HG02588 (cell line): Measurements from ENCODE around the gene FLNA.
"Not testable (repeated sequence)": the region's sequence is repeated elsewhere in the genome, so short reads cannot be mapped to it uniquely, and the experiment has no call there.

Source experiments
- ATAC-seq: cut with Tn5 transposase; IDR thresholded peaks from one replicate; pipeline ENCODE4 v1.9.1; 2021; ENCODE audit warnings: mild to moderate bottlenecking, moderate library complexity; ENCODE audit not compliant: unreplicated experiment

FLNA gene

DNA sequence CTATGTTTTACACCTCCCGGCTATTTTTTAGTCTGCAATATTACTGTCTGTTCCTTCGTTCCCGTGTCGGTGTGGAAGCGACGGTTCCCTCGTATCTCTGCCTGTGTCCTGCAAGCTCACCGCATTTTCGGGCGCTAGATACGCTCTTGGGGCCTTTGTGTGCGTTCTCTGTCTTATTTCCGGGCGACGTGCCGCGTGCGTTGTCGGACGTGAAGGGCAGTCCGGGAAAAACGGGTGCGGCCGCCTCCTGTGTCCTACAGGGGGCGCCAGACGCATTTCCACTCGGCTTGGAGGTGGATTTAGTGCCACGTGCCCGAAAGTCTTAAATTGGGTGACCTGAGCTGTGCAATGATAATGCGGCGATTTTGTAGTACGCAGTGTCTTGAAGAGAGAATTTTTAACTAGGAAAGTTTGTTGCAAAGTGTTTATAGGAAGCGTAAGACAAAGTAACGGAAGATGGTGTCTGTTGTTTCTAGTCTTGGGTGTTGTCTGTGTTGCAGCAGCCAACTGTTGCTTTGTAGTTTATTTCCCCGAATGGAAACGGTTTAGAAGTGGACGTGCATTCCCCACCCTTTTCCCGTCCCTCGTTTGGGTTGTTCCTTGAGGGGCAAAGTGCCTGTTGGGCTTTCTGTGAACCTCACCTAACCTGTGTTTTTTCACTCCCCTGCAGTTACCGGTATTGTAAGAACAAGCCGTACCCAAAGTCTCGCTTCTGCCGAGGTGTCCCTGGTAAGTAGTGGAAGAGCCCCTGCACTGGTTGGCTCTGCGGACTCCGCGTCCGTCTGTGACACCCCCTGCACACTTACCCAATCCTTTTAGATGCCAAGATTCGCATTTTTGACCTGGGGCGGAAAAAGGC is 24.5 kb upstream of the FLNA start:
- peak; percentile 26 for ATAC-seq

DNA sequence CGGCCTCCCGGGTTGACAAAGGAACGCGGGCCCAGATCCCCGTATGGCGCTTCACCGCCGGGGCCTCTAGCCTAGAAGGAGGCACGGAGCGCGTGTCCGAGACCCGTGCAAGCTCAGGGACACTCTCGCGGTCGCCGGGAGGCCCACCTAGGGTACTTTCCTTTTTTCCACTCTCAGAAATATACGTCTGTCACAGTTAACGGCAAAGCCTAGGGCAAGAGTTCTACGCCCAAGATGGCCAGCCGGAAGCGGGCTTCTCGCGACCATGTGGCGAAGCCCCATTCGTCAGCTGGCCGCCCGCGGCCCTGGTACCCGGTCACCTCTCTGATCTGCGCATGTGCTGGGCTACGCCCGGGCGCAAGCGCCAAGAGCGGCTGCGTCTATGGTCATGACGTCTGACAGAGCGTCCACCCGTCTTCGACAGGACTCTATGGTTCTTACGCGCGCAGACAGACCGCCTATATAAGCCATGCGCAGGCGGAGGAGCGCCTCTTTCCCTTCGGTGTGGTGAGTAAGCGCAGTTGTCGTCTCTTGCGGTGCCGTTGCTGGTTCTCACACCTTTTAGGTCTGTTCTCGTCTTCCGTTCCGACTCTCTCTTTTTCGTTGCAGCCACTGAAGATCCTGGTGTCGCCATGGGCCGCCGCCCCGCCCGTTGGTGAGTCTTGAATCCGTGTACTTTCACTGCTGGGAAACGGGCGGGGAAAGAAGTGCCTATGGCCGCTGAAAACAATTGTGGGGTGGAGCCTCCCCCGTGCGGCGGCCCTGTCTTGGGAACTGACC is 23.6 kb upstream of the FLNA start, which contains the start of gene RPL10:
Gene RPL10 (plus strand): TSS at position 490 of the 780 bp plus-strand sequence. CDS start 143 bp downstream, at position 633.
- ATAC-seq = peak; percentile 77

DNA sequence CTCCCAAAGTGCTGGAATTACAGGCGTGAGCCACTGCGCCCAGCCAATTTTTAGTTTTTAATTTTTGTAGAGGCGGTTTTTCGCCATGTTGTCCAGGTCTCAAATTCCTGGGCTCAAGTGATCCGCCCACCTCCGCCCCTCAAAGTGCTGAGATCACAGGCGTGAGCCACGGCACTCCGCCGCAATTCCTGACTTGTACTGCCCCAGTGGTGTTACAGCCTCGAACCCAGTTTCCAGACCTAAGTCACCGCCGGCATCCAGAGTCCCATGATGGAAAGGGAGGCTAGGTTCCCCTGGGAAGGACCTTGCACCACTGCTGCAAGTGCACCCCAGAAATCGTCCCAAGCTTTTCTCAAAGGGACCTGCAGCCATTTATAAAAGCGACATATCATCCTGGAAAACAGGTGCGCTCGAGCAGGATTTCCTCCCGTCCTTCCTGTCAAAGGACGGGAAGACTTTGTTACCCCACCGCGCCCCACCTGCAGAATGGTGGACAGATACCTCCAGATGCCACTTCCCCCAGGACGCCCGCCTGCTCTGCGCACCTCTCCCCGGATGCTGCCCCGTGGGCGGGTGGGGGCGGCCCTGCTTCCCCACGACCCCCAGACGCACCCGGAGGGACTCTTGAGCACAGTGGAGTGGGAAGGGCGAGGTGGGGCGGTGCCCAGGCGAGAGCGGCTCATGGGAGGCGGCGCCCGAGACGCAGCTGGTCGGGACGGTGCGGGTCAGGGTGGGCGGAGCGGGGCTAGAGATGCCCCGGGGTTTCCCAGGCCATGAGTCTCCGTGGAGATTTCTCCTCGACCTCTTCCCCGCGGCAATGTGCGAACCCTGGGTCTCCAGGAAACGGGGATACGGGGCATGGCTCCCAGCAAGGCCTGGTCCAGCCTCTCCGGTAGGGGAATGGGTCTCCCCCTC is 22.8 kb upstream of the FLNA start:
- peak; percentile 50 for ATAC-seq

DNA sequence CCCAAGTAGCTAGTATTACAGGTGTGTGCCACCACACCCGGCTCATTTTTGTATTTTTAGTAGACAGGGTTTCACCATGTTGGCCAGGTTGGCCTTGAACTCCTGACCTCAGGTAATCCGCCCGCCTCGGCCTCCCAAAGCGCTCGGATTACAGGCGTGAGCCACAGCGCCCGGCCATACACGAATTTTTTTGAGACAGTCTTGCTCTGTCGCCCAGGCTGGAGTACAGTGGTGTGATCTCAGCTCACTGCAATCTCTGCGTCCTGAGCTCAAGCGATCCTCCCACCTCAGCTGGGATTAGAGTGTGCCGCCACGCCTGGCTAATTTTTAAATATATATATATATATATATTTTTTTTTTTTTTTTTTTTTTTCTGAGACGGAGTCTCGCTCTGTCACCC is 21.9 kb upstream of the FLNA start:
- not testable (repeated sequence) for ATAC-seq

GRCh38 chrX:154389812-154390747 is 15.6 kb upstream of the FLNA start:
- ATAC-seq = peak; percentile 66

- ATAC-seq = not testable (repeated sequence)
Measured at GRCh38 chrX:154388649-154389048, 14.2 kb upstream of the FLNA start.

DNA sequence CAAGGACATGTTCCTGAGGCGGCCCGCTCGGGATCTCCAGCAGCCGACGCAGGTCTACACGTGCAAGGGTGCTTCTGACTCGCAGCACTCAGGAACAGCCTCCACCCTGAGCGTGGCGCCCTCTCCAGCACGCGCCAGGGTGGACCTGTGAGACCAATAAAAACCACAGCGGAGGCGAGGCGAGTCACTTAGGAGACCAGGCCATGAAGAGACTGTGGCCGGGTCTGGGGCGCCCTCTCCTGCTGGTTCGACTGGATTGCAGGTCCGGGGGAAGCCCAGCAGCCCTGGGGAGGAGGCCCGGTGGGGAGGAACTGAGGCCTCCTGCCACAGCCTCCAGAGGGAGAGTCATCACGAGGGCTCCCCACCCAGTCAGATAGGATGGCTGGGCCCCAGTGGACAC is 13.7 kb upstream of the FLNA start:
- not testable (repeated sequence) for ATAC-seq

GRCh38 chrX:154384284-154384892 is 10.0 kb upstream of the FLNA start:
- no peak for ATAC-seq

DNA sequence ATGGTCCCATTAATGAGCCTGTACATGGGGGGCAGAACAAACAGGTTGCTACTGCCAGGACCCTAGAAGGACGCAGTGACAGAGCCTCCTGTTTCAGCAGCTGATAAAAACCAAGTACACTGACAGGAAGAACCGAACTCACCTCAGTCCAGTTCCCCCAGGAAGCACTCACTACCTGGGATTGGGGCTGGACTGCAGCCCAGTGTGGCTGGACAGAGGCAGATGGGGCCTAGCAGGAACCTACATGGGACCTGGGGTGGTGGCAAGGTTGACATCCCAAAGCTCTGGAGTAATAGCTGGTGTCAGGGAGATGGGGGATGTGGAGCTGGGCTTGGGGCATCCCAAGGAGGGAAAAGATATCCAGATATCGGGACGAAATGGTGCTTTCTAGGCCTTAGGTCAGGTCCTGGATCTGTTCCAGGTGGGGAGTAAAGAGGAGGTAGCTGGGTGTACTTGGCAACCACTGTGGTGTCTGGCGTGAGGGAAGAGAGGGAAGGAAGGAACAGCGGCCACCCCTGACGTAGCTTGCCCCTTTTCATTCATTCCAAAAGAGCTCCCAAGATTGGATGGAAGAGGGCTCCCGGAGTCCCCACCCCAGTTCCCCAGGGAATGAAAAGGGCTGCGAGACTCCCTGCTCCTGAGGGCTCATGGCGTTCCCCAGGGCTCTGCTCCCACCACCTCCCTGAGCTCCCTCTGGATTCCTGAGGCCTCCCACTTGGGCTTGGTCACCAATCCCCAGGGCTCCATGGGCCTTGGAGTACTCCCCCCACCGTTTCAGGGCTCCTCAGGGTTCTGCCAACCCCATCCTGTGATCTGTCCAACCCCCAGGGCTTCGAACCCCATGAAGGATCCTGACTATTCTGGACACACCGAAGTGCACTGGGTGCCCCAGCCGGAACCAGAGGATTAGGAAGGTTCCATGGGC is 9.2 kb upstream of the FLNA start:
- no peak for ATAC-seq

GRCh38 chrX:154382483-154383069 is 8.1 kb upstream of the FLNA start:
- ATAC-seq = no peak

GRCh38 chrX:154381271-154381670 is 6.8 kb upstream of the FLNA start:
- ATAC-seq = no peak

DNA sequence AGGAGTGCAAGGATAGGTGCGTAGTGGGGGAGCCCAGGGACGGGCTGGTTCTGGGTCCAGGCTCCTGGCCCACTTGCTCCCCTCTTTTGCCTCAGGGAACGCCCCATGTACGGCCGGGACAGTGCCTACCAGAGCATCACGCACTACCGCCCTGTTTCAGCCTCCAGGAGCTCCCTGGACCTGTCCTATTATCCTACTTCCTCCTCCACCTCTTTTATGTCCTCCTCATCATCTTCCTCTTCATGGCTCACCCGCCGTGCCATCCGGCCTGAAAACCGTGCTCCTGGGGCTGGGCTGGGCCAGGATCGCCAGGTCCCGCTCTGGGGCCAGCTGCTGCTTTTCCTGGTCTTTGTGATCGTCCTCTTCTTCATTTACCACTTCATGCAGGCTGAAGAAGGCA is 6.4 kb upstream of the FLNA start:
- ATAC-seq = no peak

DNA sequence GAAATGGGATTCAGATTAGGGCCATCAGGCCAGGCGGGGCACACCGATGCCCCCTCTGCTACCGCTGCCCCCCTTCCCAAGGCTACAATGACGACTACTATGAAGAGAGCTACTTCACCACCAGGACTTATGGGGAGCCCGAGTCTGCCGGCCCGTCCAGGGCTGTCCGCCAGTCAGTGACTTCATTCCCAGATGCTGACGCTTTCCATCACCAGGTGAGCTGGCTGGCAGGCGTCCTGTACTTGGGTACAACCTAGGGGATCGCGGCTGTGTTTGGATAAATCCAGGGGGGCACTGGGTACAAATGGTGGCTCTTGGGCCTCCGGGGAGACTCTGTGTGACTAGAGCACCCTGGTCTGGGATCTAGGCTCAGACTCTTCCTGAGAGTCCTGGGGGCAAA is 5.7 kb upstream of the FLNA start:
- no peak for ATAC-seq

DNA sequence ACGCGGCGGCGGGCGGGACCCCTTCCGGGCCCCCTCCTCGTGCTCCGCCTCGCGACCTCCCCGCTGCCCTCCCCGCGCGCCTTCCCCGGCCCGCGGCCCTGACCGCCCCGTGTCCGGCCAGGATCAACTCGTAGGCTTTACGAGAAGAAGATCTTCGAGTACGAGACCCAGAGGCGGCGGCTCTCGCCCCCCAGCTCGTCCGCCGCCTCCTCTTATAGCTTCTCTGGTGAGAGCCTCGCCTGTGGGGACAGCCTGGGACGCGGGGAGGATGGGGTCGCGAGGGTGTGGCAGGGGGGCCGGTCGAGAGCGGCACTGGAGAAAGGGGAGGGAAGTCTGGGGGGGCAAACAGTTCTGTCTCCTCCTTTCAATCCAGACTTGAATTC is 5.1 kb upstream of the FLNA start:
- ATAC-seq = peak; percentile 1

DNA sequence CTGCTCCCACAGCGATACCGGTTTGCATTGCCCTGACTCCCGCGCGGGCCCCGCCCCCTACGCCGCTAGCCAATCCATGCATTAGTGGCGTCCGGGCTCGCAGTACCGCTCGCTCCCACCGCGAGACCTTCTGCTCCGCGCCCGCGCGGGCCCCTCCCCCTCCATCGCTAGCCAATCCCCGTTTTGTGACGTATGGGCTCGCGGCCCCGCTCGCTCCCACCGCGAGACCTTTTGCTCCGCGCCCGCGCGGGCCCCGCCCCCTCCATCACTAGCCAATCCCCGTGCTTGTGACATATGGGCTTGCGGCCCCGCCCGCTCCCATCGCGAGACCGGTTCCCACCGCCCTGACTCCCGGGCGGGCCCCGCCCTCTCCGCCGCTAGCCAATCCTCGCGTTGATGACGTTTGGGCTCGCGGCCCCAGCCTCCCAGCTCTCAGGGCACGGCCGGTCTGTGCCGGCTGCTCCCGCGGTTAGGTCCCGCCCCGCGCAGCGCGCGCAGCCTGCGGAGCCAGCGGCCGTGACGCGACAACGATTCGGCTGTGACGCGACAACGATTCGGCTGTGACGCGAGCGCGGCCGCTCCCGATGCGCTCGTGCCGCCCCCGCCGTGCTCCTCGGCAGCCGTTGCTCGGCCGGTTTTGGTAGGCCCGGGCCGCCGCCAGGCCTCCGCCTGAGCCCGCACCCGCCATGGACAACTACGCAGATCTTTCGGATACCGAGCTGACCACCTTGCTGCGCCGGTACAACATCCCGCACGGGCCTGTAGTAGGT is 4.5 kb upstream of the FLNA start, which contains the start of gene EMD:
Gene EMD (plus strand): TSS at position 497 of the 770 bp plus-strand sequence. CDS start 190 bp downstream, at position 687.
- peak; percentile 77 for ATAC-seq

DNA sequence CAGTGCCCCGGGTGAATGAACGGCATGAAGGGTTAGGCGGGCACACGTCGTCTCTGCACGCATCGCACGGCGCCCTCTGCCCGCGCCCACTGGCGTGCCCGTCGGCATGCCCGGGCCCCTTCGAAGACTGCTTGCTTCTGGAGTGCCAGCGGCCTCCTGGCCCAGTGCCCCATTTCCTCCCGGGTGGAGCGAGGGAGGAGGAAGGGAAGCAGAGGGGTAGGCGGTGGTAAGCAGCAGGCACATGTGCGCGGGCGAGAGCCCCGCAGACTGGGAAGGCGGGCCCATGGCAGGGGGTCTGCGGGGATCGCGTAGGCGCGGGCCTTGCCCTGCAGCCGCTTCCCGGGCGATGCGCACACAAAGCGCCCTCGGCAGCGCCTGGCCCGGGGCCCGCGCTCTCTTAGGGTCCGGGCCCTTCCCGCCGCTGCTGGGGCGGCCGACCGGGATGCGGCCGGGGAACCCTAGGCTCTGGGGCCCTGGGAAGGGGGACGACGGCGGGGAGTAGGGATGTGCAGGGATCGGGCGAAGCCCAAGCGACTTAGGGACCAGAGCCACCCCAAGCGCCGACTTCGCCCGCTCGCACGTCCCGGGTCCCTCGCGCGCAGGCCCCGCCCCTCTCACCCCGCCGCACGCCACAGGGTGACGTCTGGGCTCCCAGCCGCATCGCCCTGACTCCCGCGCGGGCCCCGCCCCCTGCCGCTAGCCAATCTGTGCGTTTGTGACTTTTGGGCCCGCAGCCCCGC is 3.8 kb upstream of the FLNA start:
- peak; percentile 2 for ATAC-seq
